ENCODE results near the gene GTF2A1. TPM values are rescaled to one million over a fixed set of nuclear protein-coding genes. Genes with fewer than 3 reads are reported as not detected.

Gene GTF2A1
- total and polyA plus RNA-seq, 4 donors = 2.9 to 22.1 (median 9.7) TPM

- Histone ChIP-seq H3K27ac (ENCODE audit: low read depth in 1 of 2, low read length in 2 of 2) (no peak overlapping the region), H3K36me3 (ENCODE audit: control insufficient read depth in 4 of 4, insufficient read depth in 3 of 4, low read depth in 1 of 4, low read length in 3 of 4) (peaks cover 0 to 57% (median 28%) of the 10 kb centered on the region in 4 donors), H3K4me3 (ENCODE audit: low read depth in 1 of 3, low read length in 3 of 3) (no peak overlapping the region), H3K9ac (ENCODE audit: low read depth in 1 of 2, low read length in 2 of 2) (no peak overlapping the region), H3K9me3 (ENCODE audit: control insufficient read depth in 4 of 4, low read length in 3 of 4) (no peaks in the 10 kb centered on the region), H3K4me1 (ENCODE audit: control insufficient read depth in 4 of 4, insufficient read depth in 4 of 4, low read length in 3 of 4) (peaks cover 5 to 16% (median 10%) of the 10 kb centered on the region in 4 donors), H3K27me3 (ENCODE audit: control insufficient read depth in 4 of 4, insufficient read depth in 4 of 4, low read length in 3 of 4) (no peaks in the 10 kb centered on the region)
- TF ChIP-seq RXRA (IDR thresholded peaks at IDR 0.05) (peak in 1 of 2 donors; percentile 14), TAF1 (conservative IDR thresholded peaks at IDR 0.05) (no peak), RAD21 (IDR thresholded peaks at IDR 0.05) (no peak), NR2F2 (IDR thresholded peaks at IDR 0.05) (no peak)
- DNase-seq (ENCODE audit: low spot score) = no peak
- WGBS = 57% methylated on average over 2 of the region's 2 CpGs
Measured at GRCh38 chr14:81198651-81199050, 22.1 kb downstream of the GTF2A1 start.

GRCh38 chr14:81193924-81194633 lies 26.7 kb downstream of the GTF2A1 start:
- TF ChIP-seq JUND (IDR thresholded peaks at IDR 0.05) = no peak
- TF ChIP-seq CTCF (IDR thresholded peaks at IDR 0.05; ENCODE audit: low read depth, low read length, missing input control) = no peak
- no peak for TF ChIP-seq RAD21 (IDR thresholded peaks at IDR 0.05)
- no peak for TF ChIP-seq ZBTB33 (IDR thresholded peaks at IDR 0.05)
- TF ChIP-seq NR2F2 (IDR thresholded peaks at IDR 0.05) = no peak
- no peak for TF ChIP-seq ATF3 (IDR thresholded peaks at IDR 0.05)
- no peak for TF ChIP-seq SP1 (IDR thresholded peaks at IDR 0.05)
- no peak overlapping the region for H3K27ac ChIP-seq (ENCODE audit: low read depth in 1 of 2, low read length in 2 of 2)
- DNase-seq (ENCODE audit: low spot score) = no peak
- no peak overlapping the region for H3K9ac ChIP-seq (ENCODE audit: low read depth in 1 of 2, low read length in 2 of 2)
- no peaks in the 10 kb centered on the region for H3K27me3 ChIP-seq (ENCODE audit: control insufficient read depth in 4 of 4, insufficient read depth in 4 of 4, low read length in 3 of 4)
- peaks cover 4 to 47% (median 39%) of the 10 kb centered on the region in 4 donors for H3K36me3 ChIP-seq (ENCODE audit: control insufficient read depth in 4 of 4, insufficient read depth in 3 of 4, low read depth in 1 of 4, low read length in 3 of 4)
- H3K9me3 ChIP-seq (ENCODE audit: control insufficient read depth in 4 of 4, low read length in 3 of 4) = no peaks in the 10 kb centered on the region
- WGBS = 91% methylated on average over 3 of the region's 3 CpGs
- no peak overlapping the region for H3K4me3 ChIP-seq (ENCODE audit: low read depth in 1 of 3, low read length in 3 of 3)
- H3K4me1 ChIP-seq (ENCODE audit: control insufficient read depth in 4 of 4, insufficient read depth in 4 of 4, low read length in 3 of 4) = peaks cover 2 to 12% (median 5%) of the 10 kb centered on the region in 4 donors

GRCh38 chr14:81192594-81192993 lies 28.2 kb downstream of the GTF2A1 start:
- Histone ChIP-seq H3K27me3 (ENCODE audit: control insufficient read depth in 4 of 4, insufficient read depth in 4 of 4, low read length in 3 of 4) (no peaks in the 10 kb centered on the region), H3K4me3 (ENCODE audit: low read depth in 1 of 3, low read length in 3 of 3) (no peak overlapping the region), H3K36me3 (ENCODE audit: control insufficient read depth in 4 of 4, insufficient read depth in 3 of 4, low read depth in 1 of 4, low read length in 3 of 4) (peaks cover 5 to 48% (median 41%) of the 10 kb centered on the region in 4 donors), H3K9ac (ENCODE audit: low read depth in 1 of 2, low read length in 2 of 2) (no peak overlapping the region), H3K4me1 (ENCODE audit: control insufficient read depth in 4 of 4, insufficient read depth in 4 of 4, low read length in 3 of 4) (no peaks in the 10 kb centered on the region), H3K9me3 (ENCODE audit: control insufficient read depth in 4 of 4, low read length in 3 of 4) (no peaks in the 10 kb centered on the region), H3K27ac (ENCODE audit: low read depth in 1 of 2, low read length in 2 of 2) (no peak overlapping the region)
- TF ChIP-seq ATF3 (IDR thresholded peaks at IDR 0.05) (no peak), NR2F2 (IDR thresholded peaks at IDR 0.05) (no peak), FOXA1 (IDR thresholded peaks at IDR 0.05) (no peak), FOXA2 (IDR thresholded peaks at IDR 0.05) (no peak), EGR1 (IDR thresholded peaks at IDR 0.05; ENCODE audit: low read depth in 2 of 2) (no peak), RAD21 (IDR thresholded peaks at IDR 0.05) (no peak), YY1 (IDR thresholded peaks at IDR 0.05) (no peak)
- WGBS = 89% methylated on average over 2 of the region's 2 CpGs
- no peak for DNase-seq (ENCODE audit: low spot score)
